Thymus (tissue), 14 donors: ENCODE data around the gene FIGN. TPM values are rescaled to one million over a fixed set of nuclear protein-coding genes. Genes with fewer than 3 reads are reported as not detected.

Experiments used
- DNase-seq, 9 donors: peaks; one replicate each; pipeline ENCODE4 v3.0.0-alpha.2; 2013; ENCODE audit warnings: low spot score in 9 of 9, low read depth in 6 of 9, missing footprints in 1 of 9
- H3K27ac ChIP-seq, 2 donors: one replicate each; pipeline ENCODE4 v1.5.1; 2013; ENCODE audit warnings: control low read depth in 1 of 2, low read depth in 1 of 2, low read length in 1 of 2, mild to moderate bottlenecking in 1 of 2, moderate library complexity in 1 of 2
- H3K27me3 ChIP-seq, 2 donors: one replicate each; pipeline ENCODE4 v1.5.1; 2013; ENCODE audit warnings: low read length in 1 of 2; ENCODE audit not compliant: control insufficient read depth in 2 of 2, insufficient read depth in 1 of 2
- H3K36me3 ChIP-seq, 2 donors: one replicate each; pipeline ENCODE4 v1.5.1; 2013; ENCODE audit warnings: low read length in 1 of 2, mild to moderate bottlenecking in 1 of 2, moderate library complexity in 1 of 2; ENCODE audit not compliant: control insufficient read depth in 2 of 2, insufficient read depth in 2 of 2
- H3K4me1 ChIP-seq, 2 donors: one replicate each; pipeline ENCODE4 v1.5.1; 2013; ENCODE audit warnings: low read length in 2 of 2; ENCODE audit not compliant: control insufficient read depth in 2 of 2, insufficient read depth in 2 of 2
- H3K4me3 ChIP-seq, 2 donors: one replicate each; pipeline ENCODE4 v1.5.1; 2013; ENCODE audit warnings: low read length in 2 of 2, control low read depth in 1 of 2, mild to moderate bottlenecking in 1 of 2
- H3K9me3 ChIP-seq, 2 donors: one replicate each; pipeline ENCODE4 v1.5.1; 2013; ENCODE audit warnings: low read length in 1 of 2, mild to moderate bottlenecking in 1 of 2; ENCODE audit not compliant: control insufficient read depth in 2 of 2, insufficient read depth in 1 of 2
- WGBS: extraction: QIAGEN DNeasy Blood & Tissue Kit; methylation state at CpG from one replicate; pipeline ENCODE4 v1.1.7; 2013; 5-methylcytosine and 5-hydroxymethylcytosine counted together
- long read RNA-seq, 10 donors: transcript quantifications; one replicate each; lab custom pipeline, GENCODE V29; 2026
- polyA plus RNA-seq: library from polyadenylated mRNA; stranded (reverse); fragments of 200-250 nt; gene quantifications from one replicate; pipeline ENCODE4 v1.2.3, GENCODE V29; 2013
- total RNA-seq: library from RNA; stranded (reverse); fragments of 120-200 nt; gene quantifications from one replicate; pipeline ENCODE4 v1.2.4, GENCODE V29; 2013
- donor health status: healthy.

The FIGN gene, protein sequence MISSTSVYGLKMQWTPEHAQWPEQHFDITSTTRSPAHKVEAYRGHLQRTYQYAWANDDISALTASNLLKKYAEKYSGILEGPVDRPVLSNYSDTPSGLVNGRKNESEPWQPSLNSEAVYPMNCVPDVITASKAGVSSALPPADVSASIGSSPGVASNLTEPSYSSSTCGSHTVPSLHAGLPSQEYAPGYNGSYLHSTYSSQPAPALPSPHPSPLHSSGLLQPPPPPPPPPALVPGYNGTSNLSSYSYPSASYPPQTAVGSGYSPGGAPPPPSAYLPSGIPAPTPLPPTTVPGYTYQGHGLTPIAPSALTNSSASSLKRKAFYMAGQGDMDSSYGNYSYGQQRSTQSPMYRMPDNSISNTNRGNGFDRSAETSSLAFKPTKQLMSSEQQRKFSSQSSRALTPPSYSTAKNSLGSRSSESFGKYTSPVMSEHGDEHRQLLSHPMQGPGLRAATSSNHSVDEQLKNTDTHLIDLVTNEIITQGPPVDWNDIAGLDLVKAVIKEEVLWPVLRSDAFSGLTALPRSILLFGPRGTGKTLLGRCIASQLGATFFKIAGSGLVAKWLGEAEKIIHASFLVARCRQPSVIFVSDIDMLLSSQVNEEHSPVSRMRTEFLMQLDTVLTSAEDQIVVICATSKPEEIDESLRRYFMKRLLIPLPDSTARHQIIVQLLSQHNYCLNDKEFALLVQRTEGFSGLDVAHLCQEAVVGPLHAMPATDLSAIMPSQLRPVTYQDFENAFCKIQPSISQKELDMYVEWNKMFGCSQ
- total RNA-seq (0.09 TPM), polyA plus RNA-seq (0.21 TPM)
- long read RNA-seq, donor 1: 0 reads
- long read RNA-seq, donor 2: 0 reads
- long read RNA-seq, donor 3: 0 reads
- long read RNA-seq, donor 4: 0 reads
- long read RNA-seq, donor 5: 0 reads
- long read RNA-seq, donor 6: 0 reads
- long read RNA-seq, donor 7: 0 reads
- long read RNA-seq, donor 8: 0 reads
- long read RNA-seq, donor 9: 0 reads
- long read RNA-seq, donor 10: 0 reads

DNA sequence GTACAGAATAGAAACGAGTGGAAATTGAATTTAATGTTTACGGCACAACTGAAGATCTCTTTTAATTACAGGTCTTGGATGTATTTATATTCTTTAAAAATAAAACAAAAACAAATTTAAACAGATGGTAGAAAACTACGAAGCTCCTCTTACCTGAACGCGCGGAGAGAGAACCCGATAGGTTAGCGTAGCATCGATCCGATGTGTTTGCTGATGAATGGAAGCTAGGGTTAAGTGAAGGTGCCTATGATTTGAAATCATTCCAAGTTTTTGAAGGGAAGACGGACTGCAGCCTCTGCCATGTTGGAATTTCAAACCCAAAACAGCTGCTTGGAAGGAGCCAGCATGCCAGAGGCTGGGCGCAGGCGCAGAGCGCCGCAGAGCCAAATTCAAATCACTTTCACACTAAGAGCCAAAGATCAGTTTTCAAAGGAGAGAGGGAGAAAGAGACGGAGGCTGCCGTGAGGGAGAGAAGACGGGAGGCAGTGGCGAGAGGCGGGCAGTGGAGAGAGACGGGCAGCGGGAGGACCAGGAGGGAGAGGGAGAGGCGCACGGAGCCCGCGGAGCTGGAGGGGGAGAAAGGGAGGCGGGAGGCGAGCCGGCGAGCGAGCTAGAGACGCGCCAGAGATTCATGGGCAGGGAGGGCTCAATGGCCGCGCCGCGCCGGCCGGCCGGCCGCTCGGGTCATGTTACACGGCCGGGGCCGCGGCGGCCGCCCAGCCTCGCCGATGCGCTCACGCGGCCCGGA, at the start of gene FIGN:
FIGN (minus strand) TSS at position 324 of the 748 bp plus-strand sequence. CDS start 1,081 bp downstream, outside the sequence.
- no peaks in the 10 kb centered on the region for H3K4me1 ChIP-seq
- H3K9me3 ChIP-seq: no peaks in the 10 kb centered on the region

DNA sequence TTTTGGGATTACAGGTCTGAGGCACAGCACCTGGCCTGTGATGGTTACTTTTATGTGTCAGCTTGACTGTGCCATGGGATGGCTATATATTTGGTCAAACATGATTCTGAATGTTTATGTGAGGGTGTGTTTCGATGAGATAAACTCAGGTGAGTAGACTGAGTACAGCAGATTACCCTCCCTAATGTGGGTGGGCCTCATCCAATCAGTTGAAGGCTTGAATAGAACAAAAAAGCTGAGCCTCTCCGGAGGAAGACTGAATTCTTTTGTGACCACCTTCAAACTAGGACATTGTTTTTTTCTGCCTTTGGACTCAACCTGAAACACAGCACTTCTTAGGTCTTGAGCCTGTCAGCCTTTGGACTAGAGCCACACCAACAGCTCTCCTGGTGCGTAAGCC, 49.4 kb upstream of the FIGN start:
- Histone ChIP-seq H3K9me3 (no peaks in the 10 kb centered on the region), H3K36me3 (no peaks in the 10 kb centered on the region)
- 87% methylated on average over 3 of the region's 3 CpGs for WGBS

More for the DNA sequence above, at the start of gene FIGN:
- 4% methylated on average over 54 of the region's 54 CpGs for WGBS
- DNase-seq: no peak
- Histone ChIP-seq H3K4me3 (peak within 1 kb of the TSS; percentile 16 to 29), H3K27ac (no peak within 1 kb of the TSS), H3K27me3 (peaks cover 26 to 48% of the 10 kb centered on the region in 2 donors), H3K36me3 (no peaks in the 10 kb centered on the region)

DNA sequence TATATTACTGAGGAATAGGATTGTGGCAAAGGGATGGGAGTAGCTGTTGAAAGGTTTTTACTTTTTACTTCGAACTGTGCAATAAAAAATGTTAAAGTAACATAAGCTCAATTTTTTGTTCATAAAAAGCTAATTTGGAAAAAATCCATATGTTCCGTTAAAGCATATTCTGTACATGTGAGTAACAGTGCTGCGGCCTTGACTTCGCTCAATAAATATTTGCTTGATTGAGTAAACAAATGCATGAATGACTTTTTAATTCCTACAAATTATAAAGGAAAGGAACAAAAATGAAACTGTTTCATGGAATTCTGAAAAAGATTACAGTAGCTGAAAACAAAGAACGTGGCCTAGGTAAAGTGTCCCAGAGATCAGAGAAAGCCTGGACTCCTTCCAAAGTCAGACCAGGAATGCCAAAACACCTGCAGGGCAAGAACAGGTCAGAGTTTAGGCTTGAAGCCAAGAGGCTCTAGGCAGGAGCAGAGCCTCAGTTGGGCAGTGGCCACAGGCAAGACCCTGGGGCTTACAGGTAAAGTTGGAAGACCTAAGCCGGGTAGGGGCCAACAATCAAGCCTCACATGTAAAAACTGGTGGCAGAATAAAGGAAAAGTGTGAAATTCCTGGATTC, 44.3 kb upstream of the FIGN start:
- 87% methylated on average over 6 of the region's 6 CpGs for WGBS
- Histone ChIP-seq H3K4me3 (no peak overlapping the region), H3K27me3 (no peaks in the 10 kb centered on the region), H3K9me3 (no peaks in the 10 kb centered on the region), H3K36me3 (no peaks in the 10 kb centered on the region), H3K4me1 (no peaks in the 10 kb centered on the region), H3K27ac (no peak overlapping the region)
- DNase-seq: no peak

More for the DNA sequence above, 49.4 kb upstream of the FIGN start:
- Histone ChIP-seq H3K27me3 (no peaks in the 10 kb centered on the region), H3K4me3 (no peak overlapping the region), H3K4me1 (no peaks in the 10 kb centered on the region), H3K27ac (no peak overlapping the region)
- no peak for DNase-seq

DNA sequence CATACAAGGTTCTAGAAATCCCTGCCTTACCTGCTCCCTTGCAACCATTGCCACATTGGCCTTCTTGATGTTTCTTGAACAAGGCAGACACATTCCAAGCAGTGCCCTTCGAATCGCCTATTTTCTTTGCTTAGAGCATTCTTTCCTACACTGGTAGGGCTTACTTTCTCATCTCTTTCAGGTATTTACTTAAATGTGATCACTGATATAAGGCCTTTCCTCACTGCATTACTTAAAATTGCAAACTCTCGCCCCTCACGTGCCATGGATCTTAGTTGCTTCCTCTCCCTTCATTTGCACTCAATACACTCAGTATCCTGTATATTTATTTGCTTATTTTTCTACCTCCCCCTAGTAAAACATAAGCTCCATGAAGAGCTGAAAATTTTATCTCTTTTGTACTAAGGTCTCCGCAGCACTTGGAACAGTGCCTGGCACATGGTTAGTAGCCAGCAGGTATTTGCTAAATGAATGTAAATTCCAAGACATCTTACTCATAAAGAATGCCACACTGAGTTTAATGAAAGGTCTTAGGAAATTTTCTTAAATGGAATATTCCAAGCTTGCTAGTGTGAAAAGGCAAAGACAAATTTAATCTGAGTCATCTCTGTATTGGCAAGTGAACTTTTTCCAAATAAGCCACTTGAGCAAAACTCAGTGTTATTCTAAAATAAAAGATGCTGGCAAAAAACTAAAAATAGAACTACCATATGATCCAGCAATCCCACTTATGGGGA, 42.4 kb upstream of the FIGN start:
- Histone ChIP-seq H3K36me3 (no peaks in the 10 kb centered on the region), H3K9me3 (no peaks in the 10 kb centered on the region), H3K4me3 (no peak overlapping the region), H3K27me3 (no peaks in the 10 kb centered on the region), H3K4me1 (no peaks in the 10 kb centered on the region), H3K27ac (no peak overlapping the region)
- WGBS: 94% methylated on average over 5 of the region's 5 CpGs
- no peak for DNase-seq

DNA sequence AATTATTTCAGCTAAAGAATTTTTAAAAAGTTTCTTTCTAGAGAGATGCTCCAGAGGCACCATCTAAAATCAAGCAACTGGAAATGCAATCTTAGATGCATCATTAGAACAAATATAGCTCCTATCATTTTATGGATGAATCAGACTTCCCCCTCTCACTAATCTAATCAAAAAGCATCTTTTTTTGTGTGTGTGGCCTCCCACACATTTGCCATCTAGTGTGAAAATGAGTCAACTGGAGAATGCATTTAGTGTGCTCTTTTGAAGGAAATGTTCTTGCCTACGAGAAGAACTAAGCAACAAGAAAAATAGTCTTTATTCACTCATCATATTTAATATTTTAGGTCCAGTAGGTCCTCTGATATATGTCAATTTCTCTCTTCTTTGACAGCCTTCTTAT, 39.5 kb upstream of the FIGN start:
- Histone ChIP-seq H3K27me3 (no peaks in the 10 kb centered on the region), H3K9me3 (no peaks in the 10 kb centered on the region), H3K36me3 (no peaks in the 10 kb centered on the region), H3K4me3 (no peak overlapping the region), H3K27ac (no peak overlapping the region), H3K4me1 (no peaks in the 10 kb centered on the region)
- no peak for DNase-seq
- 92% methylated on average over 1 of the region's 1 CpG for WGBS

DNA sequence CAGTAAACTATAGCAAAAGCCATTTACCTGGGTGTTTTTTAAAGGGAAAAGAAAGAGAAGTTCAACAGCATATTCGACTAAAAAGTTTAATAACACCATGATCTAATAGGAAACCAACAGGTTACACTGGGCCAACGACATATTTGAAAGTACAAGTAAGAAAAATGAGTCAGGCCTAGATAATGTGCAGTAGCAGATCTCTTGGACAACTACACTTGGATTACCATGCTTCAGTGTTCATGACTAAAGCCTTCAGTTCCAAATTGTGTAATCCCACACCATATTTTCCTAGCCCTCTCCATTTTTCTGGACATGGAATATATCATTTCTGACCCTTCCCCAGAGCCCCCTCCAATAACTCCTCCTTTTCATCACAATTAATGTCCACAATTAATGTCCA, 39.1 kb upstream of the FIGN start:
- no peaks in the 10 kb centered on the region for H3K27me3 ChIP-seq
- no peaks in the 10 kb centered on the region for H3K4me1 ChIP-seq
- DNase-seq: no peak
- H3K36me3 ChIP-seq: no peaks in the 10 kb centered on the region
- no peaks in the 10 kb centered on the region for H3K9me3 ChIP-seq
- no peak overlapping the region for H3K27ac ChIP-seq
- 83% methylated on average over 2 of the region's 2 CpGs for WGBS
- H3K4me3 ChIP-seq: no peak overlapping the region

DNA sequence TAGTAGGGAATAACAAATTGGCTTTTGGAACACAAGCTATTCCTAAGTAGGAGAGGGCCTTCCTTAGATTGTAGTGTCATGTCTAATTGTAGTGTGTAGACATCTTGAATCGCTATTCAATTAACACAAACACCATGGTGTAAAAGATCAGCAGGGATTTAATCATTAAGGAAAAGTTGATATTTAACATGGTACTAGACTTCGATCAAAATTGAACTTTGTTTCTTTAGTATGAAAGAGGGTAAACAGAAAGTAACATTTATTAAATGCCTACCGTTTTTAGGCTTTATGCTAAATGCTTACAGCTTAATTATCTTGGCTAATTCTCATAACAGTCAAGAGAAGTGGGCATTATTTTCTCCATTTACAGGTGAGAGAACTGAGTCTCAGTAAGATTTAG, 37.5 kb upstream of the FIGN start:
- no peaks in the 10 kb centered on the region for H3K36me3 ChIP-seq
- no peaks in the 10 kb centered on the region for H3K9me3 ChIP-seq
- no peak overlapping the region for H3K4me3 ChIP-seq
- no peak overlapping the region for H3K27ac ChIP-seq
- whole genome bisulfite sequencing: 93% methylated on average over 3 of the region's 3 CpGs
- H3K4me1 ChIP-seq: no peaks in the 10 kb centered on the region
- H3K27me3 ChIP-seq: no peaks in the 10 kb centered on the region
- DNase-seq: no peak

DNA sequence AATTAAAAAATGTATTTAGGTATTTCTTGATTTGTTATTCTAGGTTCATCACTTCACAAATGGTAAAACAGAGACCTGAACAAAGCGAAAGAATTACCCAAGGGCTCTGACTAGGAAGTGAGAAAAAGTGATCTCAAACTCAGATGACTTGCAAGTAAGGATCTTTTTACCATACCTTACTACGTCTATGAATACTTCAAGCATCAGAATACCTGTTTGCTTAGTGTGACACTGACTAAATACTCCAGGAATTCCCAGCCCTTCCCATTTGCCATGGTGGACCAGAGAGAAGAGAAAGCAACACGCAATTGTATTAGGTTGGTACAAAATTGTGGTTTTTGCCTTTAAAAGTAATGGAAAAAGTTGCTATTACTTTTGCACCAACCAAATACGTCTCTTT, 35.8 kb upstream of the FIGN start:
- H3K27ac ChIP-seq: no peak overlapping the region
- no peaks in the 10 kb centered on the region for H3K27me3 ChIP-seq
- no peaks in the 10 kb centered on the region for H3K36me3 ChIP-seq
- no peak overlapping the region for H3K4me3 ChIP-seq
- WGBS: 91% methylated on average over 4 of the region's 4 CpGs
- DNase-seq: no peak
- no peaks in the 10 kb centered on the region for H3K4me1 ChIP-seq
- H3K9me3 ChIP-seq: no peaks in the 10 kb centered on the region
